Endothelial cell of umbilical vein (primary cell): Measurements from ENCODE around the gene UNC119.

Experiments used
- CTCF ChIP-seq, 2 donors: IDR thresholded peaks; 1 replicate in 1 of 2; 2 replicates in 1 of 2; pipeline ENCODE4 v1.5.1; 2011; ENCODE audit warnings: low read length in 2 of 2, mild to moderate bottlenecking in 2 of 2, moderate library complexity in 2 of 2, control low read depth in 1 of 2, inconsistent platforms in 1 of 2, low read depth in 1 of 2; ENCODE audit not compliant: insufficient read depth in 1 of 2; ENCODE audit errors: extremely low read depth in 1 of 2
- GATA2 ChIP-seq: IDR thresholded peaks from 2 replicates; pipeline ENCODE4 v1.7.0; 2011; ENCODE audit warnings: low read depth, mild to moderate bottlenecking, moderate library complexity, mixed read lengths, low read length; ENCODE audit not compliant: insufficient read length, insufficient read depth
- POLR2A ChIP-seq: IDR thresholded peaks from 2 replicates; pipeline ENCODE4 v1.6.1; 2012; ENCODE audit warnings: low read depth, mild to moderate bottlenecking, control low read depth, low read length
- POLR2AphosphoS5 ChIP-seq: IDR thresholded peaks from 2 replicates; pipeline ENCODE4 v1.6.1; 2012; ENCODE audit warnings: low read depth, mild to moderate bottlenecking, control low read depth, low read length, moderate library complexity; ENCODE audit not compliant: insufficient read depth

GRCh38 chr17:28520687-28521086 lies 31.7 kb downstream of the UNC119 start:
- TF ChIP-seq GATA2 (no peak), CTCF (IDR thresholded peaks at IDR 0.05; ENCODE audit: extremely low read depth in 1 of 2, insufficient read depth in 1 of 2, low read depth in 1 of 2, low read length in 2 of 2) (no peak), POLR2AphosphoS5 (no peak), POLR2A (no peak)
